CD4-positive, alpha-beta T cell treated with Interleukin-17A for 4 hours (primary cell): ENCODE results near the gene VWA5A.

ENCODE experiments used
- DNase-seq: peaks from one replicate; pipeline ENCODE4 v3.0.0-alpha.2; 2020; ENCODE audit warnings: mixed read lengths

VWA5A gene, protein sequence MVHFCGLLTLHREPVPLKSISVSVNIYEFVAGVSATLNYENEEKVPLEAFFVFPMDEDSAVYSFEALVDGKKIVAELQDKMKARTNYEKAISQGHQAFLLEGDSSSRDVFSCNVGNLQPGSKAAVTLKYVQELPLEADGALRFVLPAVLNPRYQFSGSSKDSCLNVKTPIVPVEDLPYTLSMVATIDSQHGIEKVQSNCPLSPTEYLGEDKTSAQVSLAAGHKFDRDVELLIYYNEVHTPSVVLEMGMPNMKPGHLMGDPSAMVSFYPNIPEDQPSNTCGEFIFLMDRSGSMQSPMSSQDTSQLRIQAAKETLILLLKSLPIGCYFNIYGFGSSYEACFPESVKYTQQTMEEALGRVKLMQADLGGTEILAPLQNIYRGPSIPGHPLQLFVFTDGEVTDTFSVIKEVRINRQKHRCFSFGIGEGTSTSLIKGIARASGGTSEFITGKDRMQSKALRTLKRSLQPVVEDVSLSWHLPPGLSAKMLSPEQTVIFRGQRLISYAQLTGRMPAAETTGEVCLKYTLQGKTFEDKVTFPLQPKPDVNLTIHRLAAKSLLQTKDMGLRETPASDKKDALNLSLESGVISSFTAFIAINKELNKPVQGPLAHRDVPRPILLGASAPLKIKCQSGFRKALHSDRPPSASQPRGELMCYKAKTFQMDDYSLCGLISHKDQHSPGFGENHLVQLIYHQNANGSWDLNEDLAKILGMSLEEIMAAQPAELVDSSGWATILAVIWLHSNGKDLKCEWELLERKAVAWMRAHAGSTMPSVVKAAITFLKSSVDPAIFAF

DNA sequence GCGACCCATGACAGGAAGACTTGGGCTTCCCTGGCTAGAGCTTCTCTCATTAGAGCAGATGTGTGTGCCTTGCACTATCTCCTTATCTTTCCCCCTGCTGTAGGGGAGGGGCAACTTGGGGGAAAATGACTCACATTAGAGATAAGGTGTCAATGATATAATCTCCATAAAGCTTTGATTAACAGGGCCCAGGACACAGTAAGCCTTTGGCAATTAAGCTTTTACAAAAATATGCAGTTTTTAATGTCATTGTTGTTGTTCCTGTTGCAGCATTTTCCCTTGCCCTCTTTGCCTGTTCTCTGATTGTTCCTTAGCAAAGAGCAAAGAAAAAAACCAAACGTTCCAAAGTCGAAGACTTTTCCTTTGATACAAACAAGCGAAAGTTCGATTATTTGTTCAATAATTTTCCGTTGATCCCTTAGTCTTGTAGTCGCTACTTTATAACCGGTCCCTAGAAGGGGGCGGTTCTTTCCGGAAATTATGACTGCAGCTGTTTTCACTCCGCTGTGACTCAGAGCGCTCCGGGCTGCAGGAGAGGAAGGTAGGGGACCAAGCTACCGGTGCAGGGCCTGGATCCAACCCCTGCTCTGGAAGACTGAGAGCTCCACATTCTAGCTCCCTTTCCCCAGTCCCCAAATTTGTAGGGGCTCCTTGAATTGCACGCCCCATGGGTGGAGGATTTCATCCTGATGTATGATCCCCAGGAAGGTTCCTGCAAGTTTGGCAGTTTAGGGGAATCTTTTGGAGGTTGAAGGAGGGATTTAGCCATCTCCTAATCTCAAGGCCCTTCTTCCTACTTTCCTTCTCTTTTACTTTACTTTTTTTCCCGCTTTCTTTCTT is at the start of gene VWA5A:
Gene VWA5A, plus strand, starts transcription at position 509 of the 840 bp plus-strand sequence. CDS start 2,062 bp downstream, outside the sequence.
- DNase-seq, result peak; percentile 76

DNA sequence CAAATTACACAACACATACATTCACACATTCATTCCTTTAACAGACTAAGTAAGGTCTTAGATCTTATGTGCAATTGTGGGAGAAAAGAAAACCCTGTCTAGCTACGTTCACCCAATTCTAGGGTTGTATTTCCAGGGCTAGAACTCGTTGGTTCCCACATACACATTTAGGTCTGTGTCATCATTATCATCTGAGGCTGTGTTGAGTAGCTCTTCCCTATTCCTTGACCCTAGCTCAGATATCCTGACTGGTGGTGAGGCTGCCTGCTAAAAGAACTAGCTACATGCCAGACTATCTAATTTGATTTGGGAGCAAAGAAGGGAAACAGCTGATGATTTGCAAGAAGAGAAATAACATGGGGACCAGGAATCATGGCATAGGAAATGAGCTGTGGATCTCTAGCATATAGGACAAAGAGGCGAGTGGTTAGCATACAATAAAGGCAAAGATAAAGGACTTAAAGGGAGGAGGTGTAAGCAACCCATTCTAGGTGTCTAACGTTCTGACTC is 46.6 kb upstream of the VWA5A start:
- DNase-seq, result no peak

DNA sequence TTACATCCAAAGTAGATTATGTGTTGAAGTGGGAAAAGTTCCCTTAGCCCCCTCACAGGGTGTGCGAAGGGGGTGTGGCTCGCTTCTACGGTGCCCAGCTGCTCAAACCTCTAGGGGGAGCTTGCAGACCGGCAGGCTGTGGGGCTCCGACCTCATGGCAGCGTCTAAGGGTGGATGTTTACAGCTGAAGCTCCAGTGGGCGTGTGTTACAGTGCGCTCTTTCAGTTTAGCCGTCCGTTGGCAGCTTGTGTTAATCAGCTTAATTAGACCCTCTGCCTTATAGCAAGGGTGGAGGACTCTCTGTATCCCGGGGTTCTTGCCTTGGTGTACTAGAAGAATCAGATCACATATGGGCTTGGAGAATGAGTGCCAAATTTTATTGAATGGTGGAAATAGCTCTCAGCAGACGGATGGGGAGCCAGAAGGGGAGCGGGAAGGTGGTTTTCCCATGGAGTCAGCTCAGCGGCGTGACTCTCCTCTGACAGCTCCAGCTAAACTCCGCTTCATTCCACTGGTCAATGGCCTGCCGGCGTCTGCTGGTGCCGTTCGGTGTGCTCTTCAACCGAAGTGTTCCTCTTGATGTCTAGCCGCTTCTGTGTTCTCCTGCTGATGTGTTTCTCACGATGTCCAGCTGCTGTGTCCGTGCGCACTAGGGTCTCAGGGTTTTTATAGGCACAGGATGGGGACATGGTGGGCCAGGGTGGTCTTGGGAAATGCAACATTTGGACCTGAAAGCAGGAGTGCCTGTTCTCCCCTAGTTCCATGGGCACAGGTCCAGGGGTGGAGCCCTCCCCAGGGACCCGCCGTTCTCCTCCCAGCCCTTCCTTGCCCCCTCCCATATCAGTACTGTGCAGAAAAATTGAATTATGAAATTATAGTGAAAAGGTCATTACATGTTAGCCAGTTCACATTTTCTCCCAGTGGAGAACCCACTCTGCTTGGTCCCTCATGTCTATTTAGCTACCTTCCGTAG is 45.5 kb upstream of the VWA5A start:
- peak; percentile 31 for DNase-seq

DNA sequence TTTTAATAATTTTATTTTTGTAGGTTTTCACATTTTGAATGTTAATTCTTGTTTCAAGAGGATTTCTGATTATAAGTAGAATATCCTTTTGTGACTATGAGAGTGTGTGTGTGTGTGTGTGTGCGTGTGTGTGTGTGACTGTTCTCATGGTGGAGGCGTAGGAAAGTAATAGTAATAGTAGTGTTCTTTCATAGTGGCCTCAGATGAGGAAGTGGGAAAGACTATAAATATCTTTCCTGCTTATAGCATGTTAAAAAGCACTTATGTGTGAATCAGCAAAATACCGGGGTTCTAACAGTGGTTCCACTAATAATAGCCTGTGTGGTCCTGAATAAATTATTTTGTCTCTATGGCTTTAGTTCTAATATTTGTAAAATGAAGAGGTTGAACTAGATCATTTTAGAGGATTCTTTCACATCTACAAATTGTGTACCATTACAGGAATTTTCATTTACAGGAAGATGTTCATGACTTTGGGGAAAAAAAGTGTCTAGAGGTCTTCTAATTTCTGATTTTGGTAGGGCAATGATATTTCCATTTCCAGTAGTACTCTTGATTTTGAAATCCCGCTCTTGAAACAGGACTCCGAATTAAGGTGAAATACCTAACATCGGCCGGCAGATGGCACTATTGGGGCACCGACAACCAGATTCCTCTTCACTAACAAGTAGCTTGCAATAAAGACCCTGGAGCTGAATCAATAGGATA is 44.2 kb upstream of the VWA5A start:
- peak; percentile 74 for DNase-seq

DNA sequence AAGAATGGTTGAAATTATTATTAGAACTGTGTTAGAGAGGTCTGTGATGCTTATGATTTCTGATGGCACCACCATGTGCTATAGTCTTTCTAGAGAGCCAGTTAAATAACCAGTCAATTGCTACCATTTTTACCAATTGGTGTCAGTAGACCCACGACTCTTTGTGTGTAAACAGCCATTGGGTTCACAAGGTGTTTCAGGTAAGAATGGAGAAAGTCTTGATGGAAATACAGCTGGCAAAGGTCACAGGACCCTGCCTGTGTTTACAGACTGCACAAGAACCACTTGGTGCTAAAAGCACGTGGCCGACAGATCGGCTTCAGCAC is 43.7 kb upstream of the VWA5A start:
- no peak for DNase-seq

DNA sequence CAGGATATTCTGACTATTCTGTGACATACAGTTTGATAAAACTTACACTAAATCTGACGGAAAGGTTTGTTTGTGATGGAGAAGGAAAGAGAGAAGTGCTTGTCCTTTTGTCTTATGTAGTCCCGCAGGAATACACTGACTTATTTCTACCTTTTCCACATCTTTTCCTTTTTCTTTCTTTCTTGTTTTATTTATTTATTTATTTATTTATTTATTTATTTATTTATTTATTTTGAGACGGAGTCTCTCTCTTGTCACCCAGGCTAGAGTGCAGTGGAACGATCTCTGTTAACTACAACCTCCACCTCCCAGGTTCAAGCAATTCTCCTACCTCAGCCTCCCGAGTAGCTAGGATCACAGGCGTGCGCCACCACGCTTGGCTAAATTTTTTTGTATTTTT is 43.1 kb upstream of the VWA5A start:
- DNase-seq, result no peak

DNA sequence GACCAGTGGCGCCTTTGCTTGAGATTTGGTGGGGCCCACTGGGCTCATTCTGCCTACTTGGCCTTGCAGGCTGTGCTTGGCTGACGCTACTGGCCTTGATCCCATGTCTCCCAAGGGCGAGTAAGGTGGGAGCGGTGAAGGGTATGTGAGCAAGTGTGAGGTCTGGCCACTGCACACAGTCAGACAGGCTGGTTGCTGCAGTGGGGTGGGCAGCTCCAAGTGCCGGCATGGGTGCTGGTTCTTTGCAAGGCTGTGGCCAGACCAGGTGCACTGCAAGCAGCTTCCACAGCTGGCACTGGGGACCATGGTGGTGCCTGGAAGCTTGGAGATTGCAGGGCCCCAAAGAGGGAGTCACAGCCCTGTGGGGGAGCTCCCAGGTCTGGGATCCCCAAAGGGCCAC is 40.7 kb upstream of the VWA5A start:
- no peak for DNase-seq

DNA sequence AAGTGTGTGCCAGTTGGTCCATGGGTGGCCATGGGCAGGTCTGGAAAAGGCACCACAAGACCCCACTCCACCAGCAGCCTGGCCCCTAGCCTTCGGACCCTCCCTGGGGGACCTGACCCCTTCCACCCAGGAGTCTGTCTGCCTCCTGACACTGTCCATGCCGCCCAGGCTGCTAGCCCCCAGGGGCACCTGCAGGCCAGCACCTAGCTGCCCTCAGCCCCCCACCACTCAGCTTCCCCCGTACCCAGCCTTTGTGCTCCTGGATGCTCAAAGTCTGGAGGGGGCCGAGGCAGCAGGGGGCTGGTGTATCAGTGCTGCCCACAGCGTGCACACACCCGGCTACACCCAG is 39.8 kb upstream of the VWA5A start:
- no peak for DNase-seq

DNA sequence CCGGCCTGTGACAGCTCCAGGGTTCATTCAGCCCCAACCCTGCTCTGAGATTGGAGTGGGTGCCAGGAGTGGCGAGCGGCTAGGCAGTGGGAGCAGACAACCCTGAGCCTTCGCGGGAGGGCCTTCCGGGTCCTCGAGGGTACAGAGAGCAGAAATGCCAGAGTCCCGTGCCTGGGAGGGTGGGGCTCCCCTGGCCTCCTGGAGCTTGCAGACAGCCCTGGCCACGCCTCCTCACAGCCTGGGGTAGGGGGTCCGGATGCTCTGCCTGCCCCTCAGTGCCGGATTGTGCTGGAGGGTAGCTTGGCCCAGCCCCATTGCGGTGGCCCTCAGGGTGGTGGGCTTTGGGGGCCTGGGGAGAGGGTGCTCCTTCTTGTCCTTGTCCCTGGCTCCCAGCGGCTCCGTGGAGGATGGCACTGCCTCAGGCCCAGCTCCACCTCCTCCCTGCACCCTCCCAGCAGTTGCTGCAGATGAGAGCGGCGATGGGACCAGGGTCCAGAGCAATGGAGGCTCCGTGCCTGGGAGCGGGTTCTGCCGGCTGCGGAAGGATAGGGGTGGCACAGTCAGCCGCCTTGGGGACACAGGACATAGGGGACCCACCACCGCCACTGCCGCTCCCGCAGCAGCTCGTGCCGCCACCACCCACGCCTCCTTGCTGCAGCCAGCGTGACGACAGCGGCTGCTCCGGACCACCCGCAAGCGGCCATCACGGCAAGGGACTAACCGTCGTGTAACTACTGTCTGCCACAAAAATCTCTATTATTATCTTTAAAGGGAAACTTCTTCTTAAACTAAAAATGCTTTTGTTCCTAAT is 39.2 kb upstream of the VWA5A start:
- no peak for DNase-seq

DNA sequence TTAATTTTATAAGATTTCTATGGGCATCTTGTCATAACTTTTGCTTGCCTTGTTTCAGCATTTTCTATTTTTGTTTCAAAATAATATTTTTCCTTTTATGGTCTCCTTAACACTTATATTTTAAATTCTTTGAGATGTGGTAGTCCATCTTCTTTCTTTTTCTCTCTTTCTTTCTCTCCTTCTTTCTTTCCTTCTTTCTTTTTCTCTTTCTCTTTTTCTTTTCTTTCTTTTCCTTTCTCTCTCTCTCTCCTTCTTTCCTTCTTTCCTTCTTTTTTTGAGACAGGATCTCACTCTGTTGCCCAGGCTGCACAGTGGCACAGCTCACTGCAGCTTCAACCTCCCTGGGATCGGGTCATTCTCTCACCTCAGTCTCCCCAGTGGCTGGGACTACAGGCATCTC is 38.0 kb upstream of the VWA5A start:
- no peak for DNase-seq

DNA sequence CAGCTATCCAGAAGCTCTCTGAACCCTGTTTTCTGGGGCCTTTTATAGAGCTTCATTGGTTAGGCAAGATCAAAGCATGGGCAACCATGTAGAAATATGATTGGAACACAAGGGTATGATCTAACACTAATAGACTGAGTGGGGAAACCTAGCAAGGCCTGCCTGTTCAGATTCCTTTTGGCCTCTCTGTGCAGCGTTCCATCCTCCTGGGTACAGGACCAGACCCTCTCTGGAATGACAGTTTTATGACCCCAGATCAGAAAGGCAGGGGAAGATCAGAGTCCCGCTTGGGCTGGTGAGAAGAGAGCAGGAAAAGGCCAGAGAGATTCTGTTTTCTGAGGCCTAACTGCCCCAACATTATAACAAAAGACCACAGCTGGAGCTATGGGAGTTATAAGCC is 36.7 kb upstream of the VWA5A start:
- no peak for DNase-seq

DNA sequence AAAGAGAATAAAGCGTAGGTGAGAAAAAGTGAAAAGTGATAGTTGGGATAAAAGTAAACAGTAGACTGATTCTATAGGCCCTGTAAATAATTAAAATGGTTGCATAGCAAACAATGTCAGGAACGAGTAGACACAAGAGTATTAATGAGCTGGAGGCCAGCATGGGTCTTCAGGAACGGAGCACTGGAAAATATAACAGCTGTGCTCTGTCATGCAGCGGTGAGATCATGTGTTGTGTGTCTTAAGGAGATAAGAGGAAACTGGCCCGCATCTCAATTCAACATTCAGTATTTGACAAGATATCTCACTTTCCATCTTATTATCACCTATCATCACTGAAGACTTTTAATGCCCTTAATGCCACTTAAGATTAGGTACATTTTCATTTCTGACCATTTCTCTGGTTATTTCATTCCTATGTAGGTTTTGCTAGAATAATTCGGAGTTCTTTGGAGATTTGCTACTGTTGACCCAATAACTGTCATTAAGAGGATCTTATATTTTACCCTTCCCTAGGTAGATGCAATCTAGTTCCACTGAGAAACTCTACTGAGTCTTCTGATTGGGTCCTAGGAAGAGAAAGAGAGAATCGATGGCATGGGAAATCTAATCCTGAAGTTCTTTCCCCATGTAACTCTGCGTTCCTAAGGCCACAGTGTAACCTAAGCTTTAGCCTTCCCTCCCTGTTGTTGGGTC is 35.5 kb upstream of the VWA5A start:
- DNase-seq, result no peak

DNA sequence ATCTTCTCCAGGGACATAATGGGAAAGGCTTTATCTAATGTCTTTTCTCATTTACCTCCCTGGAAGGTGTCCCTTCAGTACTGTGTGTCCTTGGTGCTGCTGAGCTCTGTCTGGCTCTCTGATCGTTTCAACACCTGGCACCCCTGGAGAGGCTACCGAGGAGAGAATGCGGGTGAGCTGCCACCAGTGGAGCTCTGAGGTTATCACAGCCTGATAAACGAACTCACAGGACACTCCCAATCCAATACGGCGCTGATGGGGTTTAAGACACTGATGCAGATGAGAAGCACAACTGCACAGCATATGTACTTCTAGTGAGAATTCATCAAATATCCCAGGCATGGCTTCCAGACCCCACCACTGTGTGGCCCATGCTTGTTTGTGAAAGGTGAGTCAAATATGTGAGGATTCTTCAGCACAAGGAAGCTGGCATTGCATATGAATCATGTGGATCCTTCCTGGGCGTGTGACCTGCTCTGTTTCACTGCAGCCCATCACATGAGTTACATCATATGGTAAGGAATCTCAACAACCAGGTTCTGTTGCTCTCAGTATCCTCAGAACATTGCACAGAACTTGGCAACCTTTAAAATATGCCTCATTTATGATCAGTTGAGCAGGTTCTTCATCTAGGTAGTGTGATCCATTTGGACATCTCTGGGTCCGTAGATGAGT is 34.8 kb upstream of the VWA5A start:
- DNase-seq, result no peak

DNA sequence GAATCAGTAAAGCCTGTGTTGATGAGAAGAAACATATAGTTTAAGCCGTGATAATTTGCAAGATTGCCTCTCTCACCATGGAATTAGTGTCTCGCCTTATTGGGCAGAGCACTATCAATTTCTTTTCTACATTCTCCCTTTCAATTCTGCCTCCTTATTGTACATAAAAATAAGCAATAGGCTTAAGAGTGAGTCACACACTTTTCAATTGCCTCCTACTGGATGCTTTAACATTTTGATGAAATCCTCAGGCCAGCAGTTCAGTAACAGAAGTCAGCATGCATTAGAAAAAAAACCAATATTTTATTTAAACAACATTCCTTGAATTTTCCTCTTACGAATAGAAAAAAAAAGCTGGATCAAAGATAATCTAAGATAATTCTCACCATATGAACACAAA is 33.8 kb upstream of the VWA5A start:
- no peak for DNase-seq

DNA sequence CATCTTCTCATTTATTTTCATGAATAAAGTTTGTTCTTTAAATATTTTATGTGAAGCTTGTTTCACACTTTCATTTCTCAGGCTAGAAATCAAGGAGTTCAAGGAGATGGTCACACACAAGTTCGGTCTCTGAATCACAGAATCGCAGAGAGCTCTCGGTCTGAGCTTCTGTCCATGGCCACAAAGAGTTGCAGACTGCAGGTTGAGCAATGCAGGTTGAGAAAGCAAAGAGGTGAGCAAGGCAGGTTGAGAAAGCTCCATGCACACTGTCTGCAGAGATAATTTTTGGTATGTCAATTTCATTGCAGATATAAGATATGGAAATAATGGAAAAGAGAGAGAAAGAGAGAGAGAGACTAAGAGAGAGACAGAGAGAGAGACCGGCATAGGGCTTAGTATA is 32.9 kb upstream of the VWA5A start:
- no peak for DNase-seq

DNA sequence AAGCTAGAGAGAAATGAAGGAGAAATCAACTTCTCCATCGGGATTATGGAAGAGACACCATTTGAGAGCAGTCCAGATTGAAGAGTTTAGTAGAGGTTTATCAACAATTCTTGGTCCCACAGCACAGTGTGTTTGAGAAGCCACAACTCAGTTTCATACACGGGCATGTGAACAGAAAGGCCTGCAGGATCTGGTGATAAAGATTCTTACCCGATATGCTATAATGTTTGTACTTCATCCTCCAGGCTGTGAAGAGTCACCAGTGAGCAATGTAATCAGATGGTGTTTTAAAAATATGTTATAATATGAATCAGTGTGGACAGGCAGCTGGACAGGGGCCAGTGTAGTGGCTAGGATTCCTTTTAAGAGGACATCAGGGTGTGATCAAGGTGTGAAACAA is 29.7 kb upstream of the VWA5A start:
- DNase-seq, result no peak

DNA sequence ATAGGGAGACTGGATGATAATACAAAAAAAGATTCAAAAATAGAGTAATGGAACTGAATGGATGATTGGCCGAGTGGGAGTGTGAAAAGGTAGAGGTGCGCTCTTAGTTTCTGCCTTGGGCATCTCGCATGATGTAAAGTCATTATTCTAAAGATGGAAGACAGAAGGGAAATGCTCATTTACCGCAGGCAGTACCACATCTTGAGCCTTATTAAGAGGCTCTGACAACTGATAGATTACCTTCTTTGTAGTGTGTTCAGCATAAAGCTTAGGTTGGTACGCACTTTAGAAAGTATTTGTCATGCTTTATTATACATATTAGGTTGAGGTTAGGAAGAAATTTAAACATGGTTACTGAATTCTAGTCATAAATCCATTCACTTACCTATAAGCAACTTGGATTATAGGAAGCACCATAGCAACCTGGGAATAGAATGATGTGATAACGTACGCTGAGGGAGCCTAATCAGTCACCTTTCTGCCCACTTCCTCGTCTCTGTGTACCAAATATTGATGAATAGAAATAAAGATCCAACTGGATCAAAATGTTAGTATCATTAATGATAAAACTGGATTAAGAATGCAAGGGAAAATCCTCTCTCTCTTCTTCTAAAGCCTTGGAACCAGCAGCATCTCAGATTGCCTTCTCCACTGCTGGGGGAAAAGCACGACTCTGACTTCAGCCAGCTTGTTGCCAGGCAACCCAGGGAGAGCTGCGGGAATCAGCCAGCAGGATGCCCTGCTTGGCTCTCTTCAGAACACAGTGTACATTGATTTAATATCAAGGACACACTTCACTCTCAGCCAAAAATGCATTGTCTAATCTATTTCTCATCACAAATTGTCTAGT is 29.0 kb upstream of the VWA5A start:
- DNase-seq, result no peak

DNA sequence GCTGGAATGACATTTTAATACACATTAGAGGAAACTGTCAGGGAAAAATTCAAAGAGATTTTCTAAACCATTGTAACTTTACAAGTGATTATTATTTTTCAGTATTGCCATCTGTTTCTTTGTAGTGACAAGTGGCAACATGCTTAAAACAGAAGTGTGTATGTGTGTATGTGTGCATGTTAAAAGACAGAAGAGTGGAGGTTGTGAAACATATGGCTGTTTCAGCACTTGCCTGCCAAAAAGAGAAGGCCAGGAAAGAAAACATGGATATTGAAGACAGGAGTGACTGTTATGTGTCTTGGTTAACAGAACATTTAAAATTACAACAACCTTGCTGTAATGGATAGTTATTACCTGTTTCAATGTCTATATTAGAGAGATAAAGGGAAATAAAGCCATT is 24.3 kb upstream of the VWA5A start:
- no peak for DNase-seq
